Astrocyte (in vitro differentiated cells and primary cell): ENCODE data around the gene GBP3.
A peak's percentile ranks its signal among the peaks of the same experiment; 100 is the strongest.

Source experiments
- EZH2 ChIP-seq: IDR thresholded peaks from 2 replicates; pipeline ENCODE4 v1.6.1; 2012; ENCODE audit warnings: mild to moderate bottlenecking, low read length, inconsistent platforms; ENCODE audit not compliant: insufficient read depth
- TF ChIP-seq, protein P1 (sequence below): IDR thresholded peaks from 2 replicates; pipeline ENCODE4 v1.5.1; 2011; ENCODE audit warnings: low read depth, mild to moderate bottlenecking, inconsistent platforms, low read length, moderate library complexity; ENCODE audit not compliant: insufficient read depth

GRCh38 chr1:88973520-88974137 lies 49.0 kb downstream of the GBP3 start:
- TF ChIP-seq, protein P1, sequence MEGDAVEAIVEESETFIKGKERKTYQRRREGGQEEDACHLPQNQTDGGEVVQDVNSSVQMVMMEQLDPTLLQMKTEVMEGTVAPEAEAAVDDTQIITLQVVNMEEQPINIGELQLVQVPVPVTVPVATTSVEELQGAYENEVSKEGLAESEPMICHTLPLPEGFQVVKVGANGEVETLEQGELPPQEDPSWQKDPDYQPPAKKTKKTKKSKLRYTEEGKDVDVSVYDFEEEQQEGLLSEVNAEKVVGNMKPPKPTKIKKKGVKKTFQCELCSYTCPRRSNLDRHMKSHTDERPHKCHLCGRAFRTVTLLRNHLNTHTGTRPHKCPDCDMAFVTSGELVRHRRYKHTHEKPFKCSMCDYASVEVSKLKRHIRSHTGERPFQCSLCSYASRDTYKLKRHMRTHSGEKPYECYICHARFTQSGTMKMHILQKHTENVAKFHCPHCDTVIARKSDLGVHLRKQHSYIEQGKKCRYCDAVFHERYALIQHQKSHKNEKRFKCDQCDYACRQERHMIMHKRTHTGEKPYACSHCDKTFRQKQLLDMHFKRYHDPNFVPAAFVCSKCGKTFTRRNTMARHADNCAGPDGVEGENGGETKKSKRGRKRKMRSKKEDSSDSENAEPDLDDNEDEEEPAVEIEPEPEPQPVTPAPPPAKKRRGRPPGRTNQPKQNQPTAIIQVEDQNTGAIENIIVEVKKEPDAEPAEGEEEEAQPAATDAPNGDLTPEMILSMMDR: peak; percentile 68
- no peak for TF ChIP-seq EZH2
